Activated CD4-positive, alpha-beta T cell treated with anti-CD3 and anti-CD28 coated beads for 36 hours (primary cell): ENCODE data around the gene MAST4. TPM values are rescaled to one million over a fixed set of nuclear protein-coding genes. Genes with fewer than 3 reads are reported as not detected.

Source experiments
- ATAC-seq: fragments of 200-7000 bp; cut with Tn5 transposase; one replicate; pipeline ENCODE4 v1.10.0; 2021; ENCODE audit warnings: mild to moderate bottlenecking, moderate library complexity
- CTCF ChIA-PET: fragments of 350-600 bp; sonication (Branson Sonifier 250); formaldehyde crosslinking; loops from one replicate; lab custom pipeline; 2021; ENCODE audit warnings: antibody characterized with exemption; lab: Charles Lee
- POLR2A ChIA-PET: fragments of 350-600 bp; sonication (Branson Sonifier 250); formaldehyde crosslinking; loops from one replicate; lab custom pipeline; 2021; ENCODE audit warnings: antibody characterized with exemption, inconsistent platforms; lab: Charles Lee
- DNase-seq: peaks from one replicate; pipeline ENCODE4 v3.0.0-alpha.2; 2020
- H3K27ac Mint-ChIP-seq: one replicate; pipeline ENCODE4 v1.8.0; 2021; ENCODE audit warnings: mixed read lengths
- H3K27me3 Mint-ChIP-seq: one replicate; pipeline ENCODE4 v1.8.0; 2021; ENCODE audit warnings: mixed read lengths
- H3K36me3 Mint-ChIP-seq: one replicate; pipeline ENCODE4 v1.8.0; 2021; ENCODE audit warnings: low read depth, mixed read lengths
- H3K4me1 Mint-ChIP-seq: one replicate; pipeline ENCODE4 v1.8.0; 2021; ENCODE audit warnings: mixed read lengths
- H3K4me3 Mint-ChIP-seq: one replicate; pipeline ENCODE4 v1.8.0; 2021; ENCODE audit warnings: mild to moderate bottlenecking, moderate library complexity, mixed read lengths
- H3K9me3 Mint-ChIP-seq: one replicate; pipeline ENCODE4 v1.8.0; 2021; ENCODE audit warnings: low read depth, mixed read lengths
- intact Hi-C, 2 experiments: fragments of 100-400 bp; cut with DNase I in 1 of 2; cut with micrococcal nuclease in 1 of 2; formaldehyde crosslinking; loops; one replicate each; pipeline versions ENCODE4 v1.14.2 to v1.15.1; 2022 to 2024; cut with DNase I, micrococcal nuclease
- total RNA-seq, 2 experiments: library from RNA; stranded (reverse); gene quantifications; one replicate each; pipeline ENCODE4 v1.2.3, GENCODE V29; 2021

MAST4 gene
- total RNA-seq, 2 experiments from 2014 or later: 19.2 to 26.7 TPM

DNA sequence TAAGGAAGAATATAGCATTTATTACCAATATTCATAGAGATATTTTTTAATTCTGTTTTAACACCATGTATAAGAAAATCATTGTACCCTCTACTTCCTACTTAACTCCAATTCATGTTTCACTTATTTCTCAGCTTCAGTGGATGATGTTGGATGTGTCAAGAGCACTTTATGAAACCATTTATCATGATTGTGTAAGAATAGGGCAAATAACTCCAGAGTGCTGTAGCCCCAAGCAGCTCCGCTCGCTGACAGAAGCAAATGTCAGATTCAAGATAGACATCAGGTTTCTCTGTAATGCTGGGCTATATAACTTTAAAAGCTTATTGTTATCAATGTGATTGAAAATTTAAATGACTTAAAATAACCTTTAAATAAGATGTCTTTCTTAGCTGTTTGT is 50.4 kb downstream of the MAST4 start:
- H3K27me3 Mint-ChIP-seq: peaks cover 4% of the 10 kb centered on the region
- no peaks in the 10 kb centered on the region for H3K4me1 Mint-ChIP-seq
- H3K27ac Mint-ChIP-seq: no peak overlapping the region
- no peak for DNase-seq
- H3K9me3 Mint-ChIP-seq: peaks cover 3% of the 10 kb centered on the region
- no peak for ATAC-seq
- intact Hi-C loops: no loop called here
- ChIA-PET POLR2A (no interaction called here), CTCF (interaction anchor here (1.1 kb wide), 1 partner anchor 11 kb away, joined by 3 read pairs; no protein-coding TSS in a partner anchor)
- H3K36me3 Mint-ChIP-seq: no peaks in the 10 kb centered on the region
- H3K4me3 Mint-ChIP-seq: no peak overlapping the region

DNA sequence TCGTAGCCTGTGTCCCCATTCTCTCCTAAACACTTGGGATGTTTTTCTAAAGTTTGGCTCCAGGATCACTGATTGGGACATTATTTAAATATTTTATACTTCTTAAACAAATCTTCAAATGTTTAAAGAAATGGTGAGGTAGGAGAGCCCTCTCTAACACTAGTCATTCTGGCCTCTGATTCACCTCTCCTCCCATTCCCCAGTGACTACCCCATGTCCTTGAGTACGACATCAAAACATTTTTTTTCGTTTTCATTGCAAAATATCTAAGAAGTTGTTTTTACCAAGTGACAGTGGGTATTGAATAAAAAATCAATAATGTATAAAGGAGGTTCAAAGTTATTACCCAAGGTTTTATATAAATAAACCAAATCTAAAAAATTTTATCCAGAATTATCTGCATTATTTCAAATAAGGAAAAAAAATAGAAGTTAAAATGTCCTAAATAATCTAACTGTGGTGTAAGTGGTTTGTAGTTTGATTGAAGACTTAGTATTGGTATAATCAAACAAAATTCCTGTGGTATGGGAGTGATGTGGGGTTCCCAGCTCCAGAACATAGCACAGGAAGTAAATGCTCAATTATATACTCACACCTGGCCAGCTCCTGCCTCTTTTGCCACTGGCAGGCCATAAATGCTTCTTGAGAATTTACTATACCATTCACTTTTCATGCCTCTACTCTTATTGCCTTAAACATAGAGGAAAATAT is 51.1 kb downstream of the MAST4 start:
- ChIA-PET CTCF (no interaction called here), POLR2A (no interaction called here)

DNA sequence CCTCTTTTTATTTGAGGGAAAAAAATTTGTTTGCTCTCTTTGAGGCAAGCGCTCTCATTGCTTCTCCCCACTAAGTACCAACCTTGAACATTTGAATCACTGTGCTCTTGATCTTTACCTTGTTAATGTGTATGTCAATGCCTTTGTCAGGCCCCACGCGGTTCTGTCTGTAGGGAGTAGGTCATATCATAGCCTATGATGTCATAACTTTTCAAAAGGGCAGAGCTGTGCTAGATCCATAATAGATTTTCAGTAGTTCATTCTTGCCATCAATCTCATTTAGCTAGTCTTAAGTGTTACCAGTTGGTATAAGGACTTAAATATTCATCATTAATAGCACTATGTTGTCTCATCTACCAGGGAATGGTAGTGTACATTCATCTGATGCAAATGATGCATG is 56.6 kb downstream of the MAST4 start:
- ChIA-PET CTCF (no interaction called here), POLR2A (no interaction called here)
- intact Hi-C loops: no loop called here
- Mint-ChIP-seq H3K27ac (no peak overlapping the region), H3K27me3 (peaks cover 8% of the 10 kb centered on the region), H3K4me3 (no peak overlapping the region), H3K36me3 (no peaks in the 10 kb centered on the region), H3K4me1 (no peaks in the 10 kb centered on the region), H3K9me3 (peaks cover 3% of the 10 kb centered on the region)
- ATAC-seq (no peak), DNase-seq (no peak)

More for the DNA sequence above, 51.1 kb downstream of the MAST4 start:
- ATAC-seq (no peak), DNase-seq (no peak)
- peaks cover 4% of the 10 kb centered on the region for H3K27me3 Mint-ChIP-seq
- intact Hi-C loops: no loop called here
- H3K36me3 Mint-ChIP-seq: no peaks in the 10 kb centered on the region
- no peaks in the 10 kb centered on the region for H3K4me1 Mint-ChIP-seq
- peaks cover 3% of the 10 kb centered on the region for H3K9me3 Mint-ChIP-seq
- H3K27ac Mint-ChIP-seq: no peak overlapping the region
- no peak overlapping the region for H3K4me3 Mint-ChIP-seq

DNA sequence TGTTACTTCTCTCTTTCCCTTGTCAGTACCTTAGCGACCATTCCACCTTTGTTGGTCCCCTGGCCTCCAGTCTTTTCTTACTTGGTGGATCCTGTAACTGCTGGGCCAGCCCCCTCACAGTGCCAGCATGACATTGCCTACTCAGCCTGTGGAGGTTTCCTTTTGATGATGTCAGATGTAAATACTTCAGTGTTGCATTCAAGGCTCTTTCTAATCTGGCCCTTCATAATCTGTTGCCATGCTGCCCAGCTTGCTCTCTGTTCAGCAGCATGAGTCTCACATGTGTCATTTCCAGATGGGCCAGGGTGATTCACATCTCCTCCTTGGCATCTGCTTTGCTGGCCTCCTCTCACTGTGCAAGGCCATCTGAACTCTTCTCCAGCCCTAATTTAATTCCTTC is 57.1 kb downstream of the MAST4 start:
- Mint-ChIP-seq H3K4me3 (no peak overlapping the region), H3K9me3 (peaks cover 3% of the 10 kb centered on the region), H3K27me3 (peaks cover 8% of the 10 kb centered on the region), H3K36me3 (no peaks in the 10 kb centered on the region), H3K4me1 (no peaks in the 10 kb centered on the region), H3K27ac (no peak overlapping the region)
- peak; percentile 58 for ATAC-seq
- intact Hi-C loops: no loop called here
- POLR2A ChIA-PET: no interaction called here
- DNase-seq: peak; percentile 6
- CTCF ChIA-PET: no interaction called here

GRCh38 chr5:66655395-66656324 is 59.5 kb downstream of the MAST4 start:
- Mint-ChIP-seq H3K27me3 (peaks cover 8% of the 10 kb centered on the region), H3K27ac (no peak overlapping the region), H3K9me3 (peaks cover 2% of the 10 kb centered on the region), H3K4me3 (no peak overlapping the region), H3K4me1 (no peaks in the 10 kb centered on the region), H3K36me3 (no peaks in the 10 kb centered on the region)
- ATAC-seq (no peak), DNase-seq (no peak)
- ChIA-PET POLR2A (no interaction called here), CTCF (interaction anchor here (0.9 to 1.0 kb wide), 2 partner anchors 13 to 346 kb away, joined by 3 read pairs; no protein-coding TSS in a partner anchor)
- intact Hi-C loops: loop anchor here in 1 of 2 experiments (5.0 kb wide), 1 partner anchor 348 kb away; no protein-coding TSS in a partner anchor

GRCh38 chr5:66658516-66658915 is 62.3 kb downstream of the MAST4 start:
- CTCF ChIA-PET: interaction anchor here (0.7 kb wide), 1 partner anchor 1929 kb away, joined by 4 read pairs; no protein-coding TSS in a partner anchor
- intact Hi-C loops: loop anchor here in 1 of 2 experiments (5.0 kb wide), 1 partner anchor 351 kb away; no protein-coding TSS in a partner anchor

GRCh38 chr5:66659780-66660179 is 63.6 kb downstream of the MAST4 start:
- DNase-seq (no peak), ATAC-seq (peak; percentile 26)
- Mint-ChIP-seq H3K27ac (no peak overlapping the region), H3K4me1 (no peaks in the 10 kb centered on the region), H3K27me3 (peaks cover 20% of the 10 kb centered on the region), H3K9me3 (peaks cover 9% of the 10 kb centered on the region), H3K36me3 (no peaks in the 10 kb centered on the region), H3K4me3 (no peak overlapping the region)
- ChIA-PET CTCF (no interaction called here), POLR2A (no interaction called here)
- intact Hi-C loops: loop anchor here in 1 of 2 experiments (5.0 kb wide), 1 partner anchor 352 kb away; no protein-coding TSS in a partner anchor

More at GRCh38 chr5:66658516-66658915, 62.3 kb downstream of the MAST4 start:
- no peak for ATAC-seq
- DNase-seq: no peak
- Mint-ChIP-seq H3K9me3 (no peaks in the 10 kb centered on the region), H3K36me3 (no peaks in the 10 kb centered on the region), H3K27ac (no peak overlapping the region), H3K27me3 (peaks cover 11% of the 10 kb centered on the region), H3K4me3 (no peak overlapping the region), H3K4me1 (no peaks in the 10 kb centered on the region)
- POLR2A ChIA-PET: interaction anchor here (0.6 kb wide), 1 partner anchor 22 kb away, joined by 3 read pairs; no protein-coding TSS in a partner anchor

DNA sequence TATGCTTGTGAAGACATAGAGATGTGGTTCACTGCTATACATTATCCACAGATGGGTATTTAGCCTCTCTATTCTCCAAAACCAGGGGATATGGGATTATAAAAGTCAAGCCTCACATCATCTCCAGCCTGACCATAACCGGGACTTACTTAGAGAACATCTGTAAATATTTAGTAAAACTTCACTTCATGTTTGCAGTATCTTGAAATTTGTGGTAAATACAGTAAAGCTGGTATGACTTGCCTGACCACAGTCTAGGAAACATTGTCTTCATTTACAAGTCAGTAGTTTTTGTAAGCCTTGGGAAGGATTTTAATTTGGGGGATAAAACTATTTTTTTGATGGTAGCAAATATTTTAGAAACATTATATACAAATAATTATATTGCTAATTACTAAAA is 64.2 kb downstream of the MAST4 start:
- Mint-ChIP-seq H3K9me3 (peaks cover 10% of the 10 kb centered on the region), H3K4me1 (no peaks in the 10 kb centered on the region), H3K4me3 (no peak overlapping the region), H3K27me3 (peaks cover 23% of the 10 kb centered on the region), H3K27ac (no peak overlapping the region), H3K36me3 (no peaks in the 10 kb centered on the region)
- ATAC-seq (no peak), DNase-seq (no peak)
- POLR2A ChIA-PET: no interaction called here
- intact Hi-C loops: no loop called here
- CTCF ChIA-PET: no interaction called here

DNA sequence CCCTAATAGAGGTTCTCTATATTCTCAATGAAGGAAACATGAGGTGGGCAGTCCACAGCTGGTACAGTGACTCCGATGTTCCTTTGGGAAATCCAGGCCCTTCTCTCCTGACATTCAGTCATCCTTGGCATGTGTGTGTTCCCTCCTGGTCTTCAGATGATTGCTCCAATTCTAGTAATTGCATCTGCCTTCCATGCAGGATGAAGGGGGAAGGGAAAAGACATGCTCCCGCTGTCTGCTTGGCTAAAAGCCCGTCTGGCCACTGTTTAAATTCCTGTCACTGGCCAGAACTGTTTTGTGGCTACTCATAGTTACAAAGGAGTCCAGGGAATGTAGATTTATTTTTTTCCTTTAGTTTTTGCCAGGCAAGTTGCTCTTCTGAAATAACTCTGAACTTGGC is 65.0 kb downstream of the MAST4 start:
- H3K27me3 Mint-ChIP-seq: peaks cover 27% of the 10 kb centered on the region
- ChIA-PET POLR2A (no interaction called here), CTCF (interaction anchor here (0.5 kb wide), 1 partner anchor 135 kb away, joined by 3 read pairs; no protein-coding TSS in a partner anchor)
- ATAC-seq (no peak), DNase-seq (no peak)
- H3K4me1 Mint-ChIP-seq: no peaks in the 10 kb centered on the region
- no peak overlapping the region for H3K27ac Mint-ChIP-seq
- H3K9me3 Mint-ChIP-seq: peaks cover 10% of the 10 kb centered on the region
- intact Hi-C loops: no loop called here
- no peak overlapping the region for H3K4me3 Mint-ChIP-seq
- H3K36me3 Mint-ChIP-seq: no peaks in the 10 kb centered on the region

DNA sequence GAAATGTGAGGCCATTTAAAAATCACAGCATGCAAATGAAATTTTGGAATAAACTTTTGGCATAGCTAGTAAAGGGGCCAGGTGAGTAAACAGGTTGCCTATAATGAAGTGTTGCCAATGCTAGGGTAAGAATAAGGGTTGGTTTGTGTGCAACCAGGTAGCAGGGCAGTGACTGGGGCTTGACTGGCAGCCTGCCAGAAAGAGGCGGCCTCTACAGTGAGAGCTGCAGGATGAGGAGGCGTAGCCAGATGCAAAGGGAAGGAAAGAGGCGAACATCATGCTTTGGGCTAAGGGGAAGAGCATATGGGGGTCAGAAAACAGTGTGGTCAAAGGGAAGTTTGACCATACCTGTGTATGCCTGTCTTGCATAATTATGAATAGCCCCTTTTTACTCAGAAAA is 70.6 kb downstream of the MAST4 start:
- no peaks in the 10 kb centered on the region for H3K36me3 Mint-ChIP-seq
- DNase-seq (peak; percentile 46), ATAC-seq (no peak)
- ChIA-PET POLR2A (no interaction called here), CTCF (no interaction called here)
- no peak overlapping the region for H3K27ac Mint-ChIP-seq
- H3K9me3 Mint-ChIP-seq: peaks cover 10% of the 10 kb centered on the region
- intact Hi-C loops: no loop called here
- H3K4me1 Mint-ChIP-seq: no peaks in the 10 kb centered on the region
- H3K4me3 Mint-ChIP-seq: no peak overlapping the region
- peaks cover 32% of the 10 kb centered on the region for H3K27me3 Mint-ChIP-seq

GRCh38 chr5:66669086-66669861 is 73.1 kb downstream of the MAST4 start:
- no peak for ATAC-seq
- H3K27ac Mint-ChIP-seq: no peak overlapping the region
- peaks cover 5% of the 10 kb centered on the region for H3K9me3 Mint-ChIP-seq
- intact Hi-C loops: loop anchor here in 1 of 2 experiments (2.0 kb wide), 1 partner anchor 48 kb away; no protein-coding TSS in a partner anchor
- H3K36me3 Mint-ChIP-seq: no peaks in the 10 kb centered on the region
- H3K4me1 Mint-ChIP-seq: no peaks in the 10 kb centered on the region
- DNase-seq: no peak
- CTCF ChIA-PET: no interaction called here
- H3K4me3 Mint-ChIP-seq: no peak overlapping the region
- H3K27me3 Mint-ChIP-seq: peaks cover 21% of the 10 kb centered on the region
- POLR2A ChIA-PET: no interaction called here
